ENCODE data around the gene ST8SIA6.

GRCh38 chr10:17353568-17354300 is 100.7 kb downstream of the ST8SIA6 start:
- no peak for TF ChIP-seq EP300 (IDR thresholded peaks at IDR 0.05; ENCODE audit: borderline replicate concordance)
- TF ChIP-seq MAX (IDR thresholded peaks at IDR 0.05): no peak
- no peak for TF ChIP-seq TAF1 (IDR thresholded peaks at IDR 0.05; ENCODE audit: low read depth)
- TF ChIP-seq YY1 (IDR thresholded peaks at IDR 0.05; ENCODE audit: low read depth): no peak
- no peak for TF ChIP-seq ZBTB7A (IDR thresholded peaks at IDR 0.05; ENCODE audit: low read depth)
- TF ChIP-seq FOXM1 (IDR thresholded peaks at IDR 0.05; ENCODE audit: borderline replicate concordance, low read depth): no peak
- no peak for TF ChIP-seq EGR1 (IDR thresholded peaks at IDR 0.05)
- TF ChIP-seq RAD21 (IDR thresholded peaks at IDR 0.05; ENCODE audit: low read depth): no peak
- no peak for TF ChIP-seq CREB1 (IDR thresholded peaks at IDR 0.05; ENCODE audit: low read depth)
- TF ChIP-seq NFIC (IDR thresholded peaks at IDR 0.05): no peak
- no peak for TF ChIP-seq REST (IDR thresholded peaks at IDR 0.05; ENCODE audit: low read depth)
- TF ChIP-seq TEAD4 (IDR thresholded peaks at IDR 0.05): no peak
